Endodermal cell (in vitro differentiated cells): ENCODE data around the gene TRAF7. TPM values are rescaled to one million over a fixed set of nuclear protein-coding genes. Genes with fewer than 3 reads are reported as not detected.

Source experiments
- DNase-seq: peaks from one replicate; pipeline ENCODE4 v3.0.0-alpha.2; 2017
- H3K27ac ChIP-seq: 2 replicates; pipeline ENCODE4 v1.5.1; 2013; ENCODE audit warnings: mild to moderate bottlenecking, low read depth, low read length, moderate library complexity
- H3K27me3 ChIP-seq: 2 replicates; pipeline ENCODE4 v1.6.1; 2013; ENCODE audit warnings: mild to moderate bottlenecking, low read length, moderate library complexity; ENCODE audit not compliant: insufficient read depth, control insufficient read depth, poor library complexity, severe bottlenecking
- H3K36me3 ChIP-seq: 2 replicates; pipeline ENCODE4 v1.7.0; 2013; ENCODE audit warnings: mild to moderate bottlenecking, low read length, moderate library complexity; ENCODE audit not compliant: control insufficient read depth, insufficient read depth
- H3K4me1 ChIP-seq: one replicate; pipeline ENCODE4 v1.7.0; 2013; ENCODE audit warnings: low read length; ENCODE audit not compliant: control insufficient read depth, insufficient read depth
- H3K4me3 ChIP-seq: 2 replicates; pipeline ENCODE4 v1.5.1; 2013; ENCODE audit warnings: mild to moderate bottlenecking, low read length, moderate library complexity
- H3K9ac ChIP-seq: 2 replicates; pipeline ENCODE4 v1.6.1; 2013; ENCODE audit warnings: mild to moderate bottlenecking, low read length, moderate library complexity; ENCODE audit not compliant: poor library complexity, severe bottlenecking; ENCODE audit errors: extremely low read depth
- H3K9me3 ChIP-seq: 2 replicates; pipeline ENCODE4 v1.6.1; 2013; ENCODE audit warnings: mild to moderate bottlenecking, low read length, moderate library complexity; ENCODE audit not compliant: control insufficient read depth
- H3K27ac Mint-ChIP-seq: 2 replicates; pipeline ENCODE4 v1.8.0; 2020; ENCODE audit warnings: mixed read lengths
- H3K27me3 Mint-ChIP-seq: 2 replicates; pipeline ENCODE4 v1.8.0; 2021; ENCODE audit warnings: mild to moderate bottlenecking, mixed read lengths; ENCODE audit not compliant: insufficient read depth
- H3K36me3 Mint-ChIP-seq: 2 replicates; pipeline ENCODE4 v1.8.0; 2020; ENCODE audit warnings: low read depth, mixed read lengths
- H3K4me1 Mint-ChIP-seq: 2 replicates; pipeline ENCODE4 v1.8.0; 2020; ENCODE audit warnings: mixed read lengths
- H3K4me3 Mint-ChIP-seq: 2 replicates; pipeline ENCODE4 v1.8.0; 2020; ENCODE audit warnings: mild to moderate bottlenecking, moderate library complexity, mixed read lengths
- H3K9me3 Mint-ChIP-seq: 2 replicates; pipeline ENCODE4 v1.8.0; 2020; ENCODE audit warnings: mild to moderate bottlenecking, mixed read lengths
- CTCF ChIP-seq: fragments of 200-600 bp; sonication (generic); conservative IDR thresholded peaks from 2 replicates; pipeline ENCODE4 v1.5.0; 2021; ENCODE audit warnings: antibody characterized with exemption, mild to moderate bottlenecking
- WGBS, 2 experiments: methylation state at CpG; one replicate each; pipeline versions ENCODE4 v1.1.5 to v1.1.7; 2013; ENCODE audit warnings: missing lambda C conversion rate in 2 of 2, mixed read lengths in 1 of 2; ENCODE audit not compliant: insufficient coverage in 1 of 2, insufficient read length in 1 of 2; 5-methylcytosine and 5-hydroxymethylcytosine counted together
- total RNA-seq, 2 donors: library from RNA; stranded (reverse); fragmentation: NEBNext Ultra II Directional in 1 of 2; extraction: Animal tissue kit (Norgen Biotek cat#: 25700) in 1 of 2; gene quantifications; 2 replicates in 1 of 2; 3 replicates in 1 of 2; pipeline ENCODE4 v1.2.1, GENCODE V29; 2021

Gene TRAF7
- total RNA-seq, 2 donors from 2014 or later = 108 to 110 TPM

GRCh38 chr16:2210009-2210332 lies 54.4 kb downstream of the TRAF7 start:
- no peak for DNase-seq
- WGBS, 2 experiments = 91 to 94% methylated on average over 11 to 17 of the region's 17 CpGs
- Mint-ChIP-seq H3K4me3 (no peak overlapping the region), H3K27ac (no peak overlapping the region), H3K4me1 (peaks cover 14% of the 10 kb centered on the region), H3K9me3 (no peaks in the 10 kb centered on the region), H3K27me3 (no peaks in the 10 kb centered on the region), H3K36me3 (peaks cover 34% of the 10 kb centered on the region)
- Histone ChIP-seq H3K9me3 (no peaks in the 10 kb centered on the region), H3K27ac (no peak overlapping the region), H3K9ac (no peak overlapping the region), H3K36me3 (peaks cover 32% of the 10 kb centered on the region), H3K4me1 (peaks cover 3% of the 10 kb centered on the region), H3K27me3 (no peaks in the 10 kb centered on the region), H3K4me3 (no peak overlapping the region)
- TF ChIP-seq CTCF = no peak

- no peaks in the 10 kb centered on the region for H3K9me3 Mint-ChIP-seq
- WGBS, 2 experiments = 87 to 91% methylated on average over 10 to 24 of the region's 24 CpGs
Observed at GRCh38 chr16:2210386-2211365, 55.1 kb downstream of the TRAF7 start, which contains the start of gene BRICD5. BRICD5 (minus strand) TSS chr16:2210863; CDS start chr16:2210833, 30 bp downstream.

GRCh38 chr16:2211923-2212347 lies 56.4 kb downstream of the TRAF7 start:
- Histone ChIP-seq H3K27me3 (no peaks in the 10 kb centered on the region), H3K4me1 (peaks cover 3% of the 10 kb centered on the region), H3K27ac (no peak overlapping the region), H3K4me3 (no peak overlapping the region), H3K9ac (no peak overlapping the region), H3K9me3 (no peaks in the 10 kb centered on the region), H3K36me3 (peaks cover 32% of the 10 kb centered on the region)
- Mint-ChIP-seq H3K27ac (peak overlapping the region; percentile 41), H3K9me3 (no peaks in the 10 kb centered on the region), H3K4me1 (peaks cover 12% of the 10 kb centered on the region), H3K4me3 (no peak overlapping the region), H3K27me3 (no peaks in the 10 kb centered on the region), H3K36me3 (peaks cover 29% of the 10 kb centered on the region)
- WGBS, 2 experiments = 88 to 96% methylated on average over 5 to 11 of the region's 11 CpGs
- no peak for TF ChIP-seq CTCF
- DNase-seq = no peak

More at GRCh38 chr16:2210386-2211365, 55.1 kb downstream of the TRAF7 start, which contains the start of gene BRICD5:
- Histone ChIP-seq H3K9ac (no peak within 1 kb of the TSS), H3K4me1 (peaks cover 3% of the 10 kb centered on the region), H3K9me3 (no peaks in the 10 kb centered on the region), H3K36me3 (peaks cover 32% of the 10 kb centered on the region), H3K4me3 (no peak within 1 kb of the TSS), H3K27ac (no peak within 1 kb of the TSS), H3K27me3 (no peaks in the 10 kb centered on the region)
- H3K4me1 Mint-ChIP-seq = peaks cover 14% of the 10 kb centered on the region
- peak within 1 kb of the TSS; percentile 41 for H3K27ac Mint-ChIP-seq
- TF ChIP-seq CTCF = no peak
- H3K27me3 Mint-ChIP-seq = no peaks in the 10 kb centered on the region
- H3K4me3 Mint-ChIP-seq = no peak within 1 kb of the TSS
- DNase-seq = peak; percentile 64
- H3K36me3 Mint-ChIP-seq = peaks cover 34% of the 10 kb centered on the region
